Embryonic facial prominence (tissue), 1 donor: ENCODE measurements around the gene ARHGAP25.

Experiments used
- DNase-seq: peaks from one replicate; pipeline ENCODE4 v3.0.0-alpha.2; 2016; ENCODE audit errors: extremely low spot score

ARHGAP25 gene

DNA sequence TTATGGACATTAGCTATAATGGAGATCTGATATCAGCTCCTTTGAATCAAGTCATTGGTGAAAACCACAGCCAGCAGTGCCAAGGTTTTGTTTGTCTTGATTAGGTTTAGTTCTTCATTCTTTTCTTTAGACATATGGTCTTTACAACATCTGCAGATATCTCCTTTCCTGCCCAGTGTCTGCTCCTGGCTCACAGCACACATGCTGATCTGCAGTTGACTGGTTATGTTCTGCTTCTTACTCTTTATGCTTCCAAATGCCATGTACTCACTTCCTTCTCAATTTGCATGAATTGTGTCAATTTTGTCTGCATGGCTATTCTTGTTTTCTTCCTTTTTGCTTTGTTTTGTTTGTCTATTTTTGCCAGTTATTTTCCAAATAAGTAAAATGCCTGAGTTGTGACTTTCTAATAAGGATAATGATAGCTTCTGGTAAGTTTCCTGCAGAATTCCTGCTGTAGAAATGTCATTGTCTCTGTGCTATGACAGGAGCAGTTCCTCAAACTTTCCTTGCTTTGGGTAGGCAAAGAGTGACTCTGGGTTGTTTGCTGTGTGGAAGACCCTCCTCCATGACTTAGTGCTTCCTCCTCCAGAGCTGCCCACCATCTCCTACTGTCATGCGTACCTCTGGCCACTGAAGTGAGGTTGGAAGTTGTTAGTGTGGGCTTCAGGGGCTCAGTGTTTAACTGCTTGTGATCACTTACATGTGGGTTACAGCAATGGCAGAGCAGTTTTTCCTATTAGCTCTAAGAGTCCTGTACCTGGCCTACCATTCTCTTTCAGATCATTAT is 8.2 kb downstream of the ARHGAP25 start:
- no peak for DNase-seq

DNA sequence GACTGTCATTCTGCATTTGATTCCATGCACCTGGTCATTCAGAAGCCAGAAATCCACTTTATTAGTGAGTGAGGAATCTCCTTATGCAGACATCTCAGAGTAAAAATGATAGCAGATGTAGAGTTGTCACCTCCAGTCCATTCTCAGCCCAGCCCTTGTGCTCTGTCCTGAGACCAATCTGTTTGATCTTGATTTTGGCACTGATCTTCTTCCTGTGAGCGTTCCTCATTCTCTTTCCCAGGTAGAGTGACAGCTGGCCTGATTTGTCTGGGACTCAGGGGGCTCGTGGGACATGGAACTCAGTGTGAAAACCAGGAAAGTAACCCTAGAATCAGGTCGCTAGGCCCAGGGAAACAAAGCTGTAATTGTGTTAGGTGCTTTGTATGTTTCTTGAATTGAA is 8.9 kb downstream of the ARHGAP25 start:
- no peak for DNase-seq

DNA sequence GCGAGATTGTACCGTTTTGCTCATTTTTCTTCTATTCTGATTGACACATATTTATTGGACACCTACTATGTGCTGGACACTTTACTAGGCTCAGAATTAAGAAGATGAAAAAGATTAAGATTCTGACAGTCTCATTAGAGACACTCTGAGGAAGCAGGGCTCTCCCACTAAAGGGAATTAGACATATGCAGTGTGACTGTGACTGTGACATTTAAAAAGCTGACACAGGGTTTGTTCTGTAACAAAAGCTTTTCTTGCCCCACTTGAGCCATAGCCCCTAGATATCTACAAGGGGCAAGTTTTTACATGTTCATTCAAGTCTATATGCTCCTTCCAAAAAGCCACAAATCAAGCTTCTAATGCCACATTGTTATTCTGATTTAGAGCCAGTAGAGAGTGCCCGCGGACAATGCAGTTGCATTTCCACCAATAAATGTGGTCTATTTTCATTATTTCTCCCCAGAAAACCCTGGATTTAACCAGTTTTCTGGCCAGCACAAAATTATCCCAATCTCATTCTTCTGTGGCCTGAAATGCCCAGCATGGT is 9.8 kb downstream of the ARHGAP25 start:
- no peak for DNase-seq

DNA sequence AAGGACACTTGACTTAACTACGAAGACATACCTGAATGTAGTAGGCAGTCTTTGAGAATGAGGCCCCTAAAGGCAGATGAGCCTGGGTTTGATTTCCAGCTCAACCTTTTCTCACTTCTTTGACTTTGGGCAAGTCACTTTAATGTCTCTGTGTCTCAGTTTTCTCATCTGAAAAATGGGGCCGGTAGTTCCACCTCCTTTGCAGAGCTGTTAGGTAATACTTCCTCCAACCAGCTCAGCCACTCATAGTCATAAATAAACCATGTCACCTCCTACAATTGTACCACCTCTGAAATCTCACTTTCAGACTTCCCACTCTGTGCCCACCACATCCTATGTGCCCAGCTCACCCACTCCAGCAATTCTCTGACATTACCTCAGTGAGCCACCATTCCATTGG is 10.4 kb downstream of the ARHGAP25 start:
- no peak for DNase-seq

DNA sequence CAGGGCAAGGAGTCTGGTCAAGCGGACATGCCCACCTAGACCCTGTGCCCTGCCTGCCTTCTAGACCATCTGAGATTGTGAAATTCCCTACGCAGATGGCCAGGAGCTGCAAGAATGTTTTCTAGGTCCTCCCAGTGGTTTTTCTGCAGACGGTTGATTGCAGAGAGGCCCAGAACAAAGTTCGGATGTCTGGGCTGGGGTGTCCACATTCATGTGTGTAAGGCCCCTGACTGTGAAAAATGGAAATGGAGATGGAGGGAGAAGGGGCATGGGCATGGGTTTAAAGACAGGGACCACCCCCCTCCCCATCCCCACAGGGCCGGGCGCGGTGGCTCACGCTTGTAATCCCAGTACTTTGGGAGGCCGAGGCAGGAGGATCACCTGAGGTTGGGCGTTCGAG is 11.8 kb downstream of the ARHGAP25 start:
- no peak for DNase-seq

DNA sequence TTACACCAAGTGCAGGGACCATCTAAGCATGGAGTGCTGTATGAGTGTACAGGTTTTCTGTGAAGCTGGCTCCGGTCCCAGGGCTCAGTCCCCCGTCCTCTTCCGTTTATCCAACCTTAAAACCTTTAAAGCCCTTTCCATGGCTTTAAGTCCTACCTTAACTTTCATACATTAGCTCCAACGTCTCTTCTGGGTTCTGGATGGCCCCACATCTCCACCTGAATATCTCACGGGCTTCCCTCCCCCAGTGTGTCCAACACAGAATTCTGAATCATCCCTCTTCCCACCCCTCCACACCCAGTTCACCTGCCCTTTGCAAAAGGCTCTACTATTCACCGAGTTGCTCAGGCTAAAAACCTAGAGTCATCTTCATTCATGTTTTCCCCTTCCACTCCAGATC is 12.8 kb downstream of the ARHGAP25 start:
- no peak for DNase-seq

DNA sequence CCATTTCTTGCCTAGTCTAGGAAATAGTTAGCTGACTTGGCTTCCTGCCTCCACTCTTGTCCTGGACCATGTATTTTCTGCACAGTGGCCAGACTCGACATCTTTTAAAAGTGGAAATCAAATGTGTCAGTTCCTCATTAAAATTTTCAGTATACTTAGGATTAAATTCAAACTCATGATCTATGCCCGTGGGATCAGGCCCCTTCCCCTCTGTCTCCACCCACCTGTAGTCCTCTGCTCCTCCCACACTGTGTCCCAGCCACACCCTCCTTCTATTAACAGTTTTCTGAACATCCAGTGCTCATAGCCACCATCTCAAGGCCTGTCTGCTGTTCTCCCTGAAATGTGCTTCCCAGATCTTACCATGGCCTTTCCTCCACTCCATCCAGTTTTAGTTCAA is 13.3 kb downstream of the ARHGAP25 start:
- no peak for DNase-seq

DNA sequence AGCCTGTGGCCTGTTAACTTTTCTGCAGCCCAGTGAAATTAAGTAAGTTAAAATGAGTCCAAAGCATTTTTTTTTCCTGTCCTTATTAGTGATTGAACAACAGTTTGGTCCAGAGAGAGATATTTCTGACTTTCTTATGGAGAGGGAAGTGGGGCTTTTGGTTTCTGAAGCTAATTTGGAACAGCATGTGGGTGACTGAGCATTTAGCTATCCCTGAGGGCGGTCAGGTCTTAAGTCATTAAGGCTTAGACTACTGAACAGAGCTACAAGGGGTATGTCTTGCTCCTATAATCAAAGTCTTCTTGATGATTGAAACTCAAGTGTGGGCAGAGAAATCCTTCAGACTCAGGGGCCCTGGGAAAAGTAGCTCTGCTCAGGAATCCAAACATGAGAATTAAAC is 14.0 kb downstream of the ARHGAP25 start:
- DNase-seq, result no peak

DNA sequence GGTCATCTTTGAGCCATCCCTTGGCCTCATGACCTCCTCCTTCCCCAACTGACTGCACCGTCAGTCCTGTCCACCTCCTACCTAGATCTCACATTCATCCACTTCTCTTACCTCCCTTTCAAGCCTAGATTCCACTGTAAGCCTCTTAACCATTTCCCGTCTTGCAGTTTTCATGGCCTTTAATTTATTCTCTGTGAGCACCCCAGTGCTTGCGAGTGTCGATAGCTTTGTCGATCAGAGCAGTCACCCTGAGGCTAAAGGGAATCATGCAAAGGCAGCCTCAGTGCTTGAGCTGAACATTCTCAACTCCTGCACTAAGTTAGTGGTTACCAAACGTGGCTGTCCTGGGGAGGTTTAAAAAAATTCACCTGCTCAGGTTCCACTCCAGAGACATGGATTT is 14.7 kb downstream of the ARHGAP25 start:
- no peak for DNase-seq

DNA sequence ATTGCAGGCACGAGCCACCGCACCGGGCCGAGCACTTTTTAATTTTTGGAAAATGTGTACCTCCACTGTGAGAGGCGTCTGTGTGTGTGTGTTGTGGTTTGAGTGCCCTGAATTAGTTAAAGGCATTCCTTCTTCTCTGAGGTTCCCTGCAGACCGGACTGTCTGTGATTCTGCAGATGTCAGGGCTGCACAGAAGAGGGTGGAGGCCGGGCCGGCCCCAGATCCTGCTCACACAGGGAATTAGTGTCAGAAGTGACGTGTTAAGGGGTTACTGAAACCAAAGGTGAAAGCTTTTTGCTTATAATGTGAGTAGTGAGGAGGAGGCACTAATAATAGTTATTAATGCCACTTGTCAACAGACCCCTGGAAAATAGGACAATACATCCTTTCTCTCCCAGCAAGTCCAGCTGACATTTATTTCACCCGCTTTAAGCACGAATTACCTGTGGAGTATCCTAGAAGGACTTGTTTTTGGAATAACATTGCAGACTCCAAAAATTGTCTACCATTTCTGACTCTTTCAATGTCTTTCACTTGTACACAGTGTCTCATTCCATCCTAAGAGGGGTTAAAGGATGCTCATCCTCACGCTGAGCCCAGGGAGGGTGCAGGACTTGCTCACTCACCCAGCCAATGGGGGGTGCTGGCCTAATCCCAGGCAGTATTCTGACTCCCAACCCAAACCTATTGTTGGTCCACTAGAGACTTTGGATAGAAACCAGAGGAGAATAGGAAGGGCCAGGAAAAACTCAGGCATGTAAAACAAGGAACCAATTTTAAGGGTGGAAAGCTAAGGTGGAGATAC is 16.2 kb downstream of the ARHGAP25 start:
- no peak for DNase-seq

DNA sequence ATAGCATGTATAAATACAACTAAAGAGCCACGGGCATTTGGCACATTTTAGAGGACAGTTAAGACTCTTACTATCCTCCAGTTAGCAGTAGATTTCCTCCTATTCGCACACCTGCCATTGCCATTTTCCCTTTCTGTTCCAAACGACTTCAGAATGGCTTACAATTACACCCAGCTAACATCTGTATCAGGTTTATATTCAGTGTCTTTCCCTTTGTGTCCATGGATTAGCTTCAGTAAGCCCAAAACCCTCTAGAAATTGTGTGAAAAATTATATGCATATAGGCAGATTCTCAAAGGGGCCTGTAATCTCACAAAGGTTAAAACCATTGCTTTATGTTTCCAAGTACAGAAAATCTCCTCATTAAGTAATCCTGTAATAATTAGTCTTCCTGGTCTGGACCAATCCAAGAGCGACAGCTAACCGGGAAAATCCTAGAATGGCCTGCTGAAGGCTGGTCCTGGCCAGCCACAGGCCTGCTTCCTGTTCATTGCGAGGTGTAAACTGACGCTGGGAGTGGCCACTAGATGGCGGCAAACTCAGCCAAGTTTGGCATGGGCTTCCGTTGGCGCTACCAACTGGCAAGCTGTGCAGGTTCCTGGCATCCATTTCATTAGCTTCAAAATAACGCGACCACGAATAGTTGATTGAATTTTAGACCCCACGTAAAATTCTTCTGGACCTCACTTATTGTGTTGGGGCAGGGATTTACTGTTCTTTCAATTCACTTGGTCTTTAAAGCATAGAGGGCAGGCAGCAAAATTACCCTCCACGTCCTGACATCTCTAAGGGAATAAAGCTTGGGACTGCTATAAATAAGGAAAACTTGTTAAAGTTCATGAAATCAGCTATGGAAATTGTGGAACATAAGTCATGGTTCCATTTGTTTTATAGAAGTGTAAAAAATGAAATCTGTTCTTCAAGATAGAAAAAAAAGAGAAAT is 17.1 kb downstream of the ARHGAP25 start:
- DNase-seq, result no peak

DNA sequence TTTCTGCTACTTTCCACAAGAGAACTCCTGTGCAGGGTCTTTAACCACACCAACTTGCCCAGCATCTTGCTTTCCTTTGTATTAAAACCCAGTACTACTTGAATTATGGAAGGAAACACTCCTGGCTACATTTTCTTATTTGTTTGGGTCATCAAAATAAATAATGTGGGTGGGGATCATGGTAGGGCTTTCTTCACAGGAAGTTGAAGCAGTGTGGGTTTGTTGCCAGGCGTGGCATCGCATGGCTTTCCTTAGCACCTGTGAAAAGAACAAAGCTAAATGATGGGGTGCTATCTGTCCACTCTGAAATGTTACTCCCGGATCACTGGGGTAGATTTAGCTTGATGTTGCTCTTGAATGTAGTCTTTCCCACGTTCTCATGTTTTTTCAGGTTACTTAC is 18.7 kb downstream of the ARHGAP25 start:
- DNase-seq, result no peak

DNA sequence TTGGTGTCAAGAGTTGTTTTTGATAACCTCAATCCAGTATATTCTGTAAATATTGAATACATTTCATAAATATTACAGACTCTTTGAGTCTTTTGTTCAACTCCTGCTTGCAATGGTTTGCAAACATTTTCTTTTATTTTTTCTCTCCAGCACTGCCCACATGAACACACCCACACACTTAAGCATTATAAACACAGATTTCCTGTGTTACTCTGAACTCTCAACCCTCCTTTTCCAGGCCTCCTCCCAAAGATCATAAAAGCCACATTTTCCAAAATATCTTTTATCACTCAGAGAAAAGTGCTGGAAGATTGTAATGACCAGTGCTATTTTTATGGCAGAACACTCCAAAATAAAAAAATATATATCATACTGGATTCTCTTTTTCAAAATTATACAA is 20.5 kb downstream of the ARHGAP25 start:
- DNase-seq, result no peak

DNA sequence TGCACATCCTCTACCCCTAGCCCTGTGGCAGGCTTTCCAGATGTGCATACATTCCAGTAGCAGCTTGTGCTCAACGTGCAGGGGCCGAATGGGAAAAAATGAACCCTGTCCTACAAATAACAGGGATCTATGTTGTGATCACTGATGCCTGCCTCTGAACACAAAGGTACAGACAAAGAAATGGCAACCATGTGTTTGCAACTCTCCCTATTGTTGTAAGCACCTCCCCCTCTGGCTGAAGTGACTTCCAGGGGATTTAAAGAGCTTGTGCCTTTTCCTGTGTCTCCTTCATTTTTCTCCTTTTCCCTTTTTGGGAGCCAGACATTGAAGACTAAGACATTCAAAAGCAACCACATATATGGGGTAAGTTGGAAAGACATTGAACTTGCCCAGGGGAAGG is 21.6 kb downstream of the ARHGAP25 start:
- no peak for DNase-seq

DNA sequence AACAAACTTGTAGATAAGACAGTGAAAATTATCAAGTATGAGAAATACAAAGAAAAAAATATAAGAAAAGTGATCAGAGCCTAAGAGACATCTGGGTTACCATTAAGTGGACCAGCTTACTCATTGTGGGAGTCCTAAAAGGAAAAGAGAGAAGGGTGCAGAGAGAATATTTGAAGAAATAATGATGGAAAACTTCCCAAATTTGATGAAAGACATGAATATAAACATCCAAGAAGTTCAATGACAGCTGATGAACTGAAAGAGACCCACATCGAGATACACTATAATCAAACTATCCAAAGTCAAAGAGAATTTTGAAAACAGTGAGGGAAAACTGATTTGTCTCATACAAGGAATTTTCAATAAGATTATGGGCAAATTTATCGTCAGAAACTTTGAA is 22.5 kb downstream of the ARHGAP25 start:
- no peak for DNase-seq

DNA sequence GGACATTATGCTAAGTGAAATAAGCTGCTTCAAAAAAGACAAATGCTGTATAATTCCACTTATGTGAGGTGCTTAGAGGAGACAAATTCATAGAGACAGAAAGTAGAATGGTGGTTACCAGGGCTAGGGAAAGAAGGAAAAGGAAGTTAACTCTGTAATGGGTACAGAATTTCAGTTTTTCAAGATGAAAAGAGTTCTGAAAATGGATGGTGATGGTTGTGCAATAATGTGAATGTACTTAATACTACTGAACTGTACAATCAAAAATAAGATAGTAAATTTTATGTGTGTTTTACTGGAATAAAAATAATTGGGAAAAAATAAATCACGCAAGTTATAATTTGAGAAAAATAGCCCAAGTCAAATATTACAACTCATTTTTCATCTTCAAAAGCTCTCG is 27.5 kb downstream of the ARHGAP25 start:
- DNase-seq, result no peak

DNA sequence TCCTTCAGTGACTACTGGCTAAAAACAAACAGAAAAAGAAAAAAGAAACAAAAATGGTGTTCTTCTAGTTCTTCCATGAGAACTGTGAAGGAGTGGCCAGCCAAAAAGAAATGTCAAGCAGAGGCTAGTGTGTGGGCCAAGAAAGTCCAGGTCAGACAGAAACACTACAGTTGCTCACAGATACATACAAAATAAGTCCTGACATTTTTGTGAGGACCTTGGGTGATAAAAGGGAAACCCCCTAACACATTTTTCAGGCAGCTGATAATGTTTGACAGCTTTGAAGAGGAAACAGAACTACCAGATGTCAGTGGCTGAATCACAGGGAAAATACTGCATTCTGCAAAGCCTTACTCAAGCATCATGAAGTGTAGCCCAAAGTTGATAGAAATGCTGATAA is 28.1 kb downstream of the ARHGAP25 start:
- no peak for DNase-seq

DNA sequence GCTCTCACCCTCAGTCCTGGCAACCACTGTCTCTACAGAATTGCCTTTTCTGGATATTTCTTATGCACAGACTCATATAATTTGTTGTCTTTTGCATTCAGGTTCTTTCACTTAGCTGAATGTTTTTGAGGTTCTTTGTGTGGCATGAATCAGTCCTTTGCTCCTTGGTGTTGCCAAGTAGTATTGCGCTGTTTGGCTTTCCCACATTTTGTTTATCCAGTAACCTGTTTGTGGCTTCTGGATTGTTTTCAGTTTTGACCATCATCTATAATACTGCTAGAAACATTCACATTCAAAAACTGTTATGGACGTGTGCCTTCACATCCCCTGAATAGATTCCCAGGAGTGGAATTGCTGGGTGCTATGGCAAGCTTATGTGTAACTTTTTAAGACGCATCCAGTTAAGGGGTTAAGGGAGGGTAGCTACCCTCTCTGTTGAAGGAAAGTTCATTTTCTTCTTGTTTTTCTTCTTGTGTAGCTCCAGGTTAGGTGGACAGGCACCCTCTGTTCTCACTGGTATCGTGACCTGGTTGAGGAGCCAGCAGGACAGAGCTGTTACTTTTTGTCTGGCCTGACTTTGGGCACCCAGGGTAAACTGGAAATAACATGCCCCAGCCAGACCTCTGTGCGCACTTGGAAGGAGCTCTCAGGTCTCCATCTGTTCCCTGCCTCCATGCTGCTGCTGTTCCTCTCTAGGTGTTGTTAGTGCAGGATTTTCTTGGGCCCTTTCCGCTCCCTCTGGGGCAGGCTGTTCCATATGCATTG is 29.6 kb downstream of the ARHGAP25 start:
- DNase-seq, result no peak

DNA sequence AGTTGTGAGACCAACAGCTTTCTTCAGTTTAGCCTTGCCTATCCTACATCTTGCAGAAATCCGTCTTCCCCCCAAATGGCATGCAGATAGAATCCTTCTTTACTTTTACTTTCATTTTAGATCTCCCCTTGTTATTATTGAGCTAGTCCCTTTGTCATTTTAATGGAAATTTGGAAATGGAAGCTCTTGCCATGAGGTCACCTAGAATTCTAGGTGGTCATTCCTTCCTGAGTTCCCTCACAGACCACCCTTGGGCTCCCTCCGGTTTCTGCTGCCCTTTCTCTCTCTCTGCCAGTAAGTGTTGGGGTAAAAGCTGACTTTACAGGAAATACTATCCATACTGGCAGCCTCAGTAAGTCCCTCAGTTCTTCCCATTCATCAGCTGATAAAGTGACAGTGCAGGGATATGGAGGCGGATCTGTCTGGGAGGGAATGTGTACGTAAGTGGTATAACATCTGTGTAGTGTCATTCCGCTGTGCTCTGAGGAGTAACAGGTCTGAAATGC is 30.2 kb downstream of the ARHGAP25 start:
- DNase-seq, result no peak

DNA sequence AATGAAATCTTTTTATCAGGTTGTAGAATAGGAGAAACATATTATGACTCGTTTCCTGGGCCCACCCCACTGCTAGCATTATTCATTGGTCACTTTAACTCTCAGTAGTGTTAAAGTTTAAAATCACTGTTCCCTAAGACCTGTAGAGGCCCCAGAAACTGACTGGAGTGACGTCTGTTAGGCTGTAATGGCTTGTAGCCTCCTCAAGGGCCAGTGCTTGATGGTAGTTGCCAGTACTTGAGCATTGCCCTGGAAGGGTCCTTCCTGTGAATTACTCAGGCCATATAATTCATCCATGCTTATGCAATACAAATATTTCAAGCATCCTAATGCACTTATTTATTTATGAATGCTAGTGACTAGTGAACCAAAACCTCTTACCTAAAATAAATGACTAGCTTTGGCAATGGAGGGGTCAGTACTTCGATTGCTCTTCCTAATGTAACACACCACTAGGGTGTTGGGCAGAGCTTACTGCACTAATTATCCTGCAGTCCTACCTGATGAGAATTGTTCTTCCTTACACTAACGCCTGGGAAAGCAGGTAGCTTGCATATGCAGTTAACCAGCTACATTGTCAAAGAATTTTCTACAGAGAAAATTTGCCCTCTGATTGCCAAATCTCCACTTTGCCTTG is 31.2 kb downstream of the ARHGAP25 start:
- no peak for DNase-seq
